ENCODE data around the gene HUNK.

HUNK gene

GRCh38 chr21:31948676-31949075 lies 75.9 kb downstream of the HUNK start:
- WGBS (ENCODE audit: insufficient coverage, insufficient read length), result no CpG with 5 or more reads among the region's 7 CpGs
- H3K4me3 ChIP-seq (ENCODE audit: low read length), result no peak overlapping the region
- H3K4me1 ChIP-seq (ENCODE audit: control insufficient read depth, insufficient read depth, low read length), result no peaks in the 10 kb centered on the region
- no peak overlapping the region for H3K27ac ChIP-seq (ENCODE audit: low read length)
- no peaks in the 10 kb centered on the region for H3K36me3 ChIP-seq (ENCODE audit: control insufficient read depth, insufficient read depth, low read length)
- DNase-seq (ENCODE audit: low read depth, low spot score), result no peak
- no peaks in the 10 kb centered on the region for H3K9me3 ChIP-seq (ENCODE audit: control insufficient read depth, insufficient read depth, low read length)
- no peaks in the 10 kb centered on the region for H3K27me3 ChIP-seq (ENCODE audit: control insufficient read depth, insufficient read depth, low read length)

GRCh38 chr21:31952828-31953227 lies 80.0 kb downstream of the HUNK start:
- Histone ChIP-seq H3K27me3 (ENCODE audit: control insufficient read depth, insufficient read depth, low read length) (no peaks in the 10 kb centered on the region), H3K36me3 (ENCODE audit: control insufficient read depth, insufficient read depth, low read length) (no peaks in the 10 kb centered on the region), H3K27ac (ENCODE audit: low read length) (no peak overlapping the region), H3K9me3 (ENCODE audit: control insufficient read depth, insufficient read depth, low read length) (no peaks in the 10 kb centered on the region), H3K4me3 (ENCODE audit: low read length) (no peak overlapping the region), H3K4me1 (ENCODE audit: control insufficient read depth, insufficient read depth, low read length) (no peaks in the 10 kb centered on the region)
- no CpG with 5 or more reads among the region's 3 CpGs for WGBS (ENCODE audit: insufficient coverage, insufficient read length)
- DNase-seq (ENCODE audit: low read depth, low spot score), result no peak

GRCh38 chr21:31957631-31958030 lies 84.8 kb downstream of the HUNK start:
- no CpG with 5 or more reads among the region's 2 CpGs for WGBS (ENCODE audit: insufficient coverage, insufficient read length)

GRCh38 chr21:31959881-31960280 lies 87.1 kb downstream of the HUNK start:
- no peaks in the 10 kb centered on the region for H3K36me3 ChIP-seq (ENCODE audit: control insufficient read depth, insufficient read depth, low read length)
- H3K4me1 ChIP-seq (ENCODE audit: control insufficient read depth, insufficient read depth, low read length), result no peaks in the 10 kb centered on the region
- H3K4me3 ChIP-seq (ENCODE audit: low read length), result no peak overlapping the region
- H3K27ac ChIP-seq (ENCODE audit: low read length), result no peak overlapping the region
- no peak for DNase-seq (ENCODE audit: low read depth, low spot score)
- WGBS (ENCODE audit: insufficient coverage, insufficient read length), result no CpG with 5 or more reads among the region's 2 CpGs
- no peaks in the 10 kb centered on the region for H3K9me3 ChIP-seq (ENCODE audit: control insufficient read depth, insufficient read depth, low read length)
- H3K27me3 ChIP-seq (ENCODE audit: control insufficient read depth, insufficient read depth, low read length), result no peaks in the 10 kb centered on the region

More at GRCh38 chr21:31957631-31958030, 84.8 kb downstream of the HUNK start:
- no peak for DNase-seq (ENCODE audit: low read depth, low spot score)
- Histone ChIP-seq H3K36me3 (ENCODE audit: control insufficient read depth, insufficient read depth, low read length) (no peaks in the 10 kb centered on the region), H3K4me1 (ENCODE audit: control insufficient read depth, insufficient read depth, low read length) (no peaks in the 10 kb centered on the region), H3K27ac (ENCODE audit: low read length) (no peak overlapping the region), H3K9me3 (ENCODE audit: control insufficient read depth, insufficient read depth, low read length) (no peaks in the 10 kb centered on the region), H3K4me3 (ENCODE audit: low read length) (no peak overlapping the region), H3K27me3 (ENCODE audit: control insufficient read depth, insufficient read depth, low read length) (no peaks in the 10 kb centered on the region)

- Histone ChIP-seq H3K36me3 (ENCODE audit: control insufficient read depth, insufficient read depth, low read length) (no peaks in the 10 kb centered on the region), H3K4me3 (ENCODE audit: low read length) (no peak overlapping the region), H3K27me3 (ENCODE audit: control insufficient read depth, insufficient read depth, low read length) (no peaks in the 10 kb centered on the region), H3K27ac (ENCODE audit: low read length) (no peak overlapping the region), H3K9me3 (ENCODE audit: control insufficient read depth, insufficient read depth, low read length) (no peaks in the 10 kb centered on the region), H3K4me1 (ENCODE audit: control insufficient read depth, insufficient read depth, low read length) (no peaks in the 10 kb centered on the region)
- no CpG with 5 or more reads among the region's 3 CpGs for WGBS (ENCODE audit: insufficient coverage, insufficient read length)
- DNase-seq (ENCODE audit: low read depth, low spot score), result no peak
These were observed 88.2 kb downstream of the HUNK start for GRCh38 chr21:31961027-31961426.

GRCh38 chr21:31961704-31962103 lies 88.9 kb downstream of the HUNK start:
- Histone ChIP-seq H3K9me3 (ENCODE audit: control insufficient read depth, insufficient read depth, low read length) (no peaks in the 10 kb centered on the region), H3K4me1 (ENCODE audit: control insufficient read depth, insufficient read depth, low read length) (no peaks in the 10 kb centered on the region), H3K27me3 (ENCODE audit: control insufficient read depth, insufficient read depth, low read length) (no peaks in the 10 kb centered on the region), H3K4me3 (ENCODE audit: low read length) (no peak overlapping the region), H3K27ac (ENCODE audit: low read length) (no peak overlapping the region), H3K36me3 (ENCODE audit: control insufficient read depth, insufficient read depth, low read length) (no peaks in the 10 kb centered on the region)
- no CpG with 5 or more reads among the region's 1 CpG for WGBS (ENCODE audit: insufficient coverage, insufficient read length)
- DNase-seq (ENCODE audit: low read depth, low spot score), result no peak

GRCh38 chr21:31964692-31965091 lies 91.9 kb downstream of the HUNK start:
- Histone ChIP-seq H3K4me3 (ENCODE audit: low read length) (no peak overlapping the region), H3K27me3 (ENCODE audit: control insufficient read depth, insufficient read depth, low read length) (no peaks in the 10 kb centered on the region), H3K36me3 (ENCODE audit: control insufficient read depth, insufficient read depth, low read length) (no peaks in the 10 kb centered on the region), H3K27ac (ENCODE audit: low read length) (no peak overlapping the region), H3K4me1 (ENCODE audit: control insufficient read depth, insufficient read depth, low read length) (no peaks in the 10 kb centered on the region), H3K9me3 (ENCODE audit: control insufficient read depth, insufficient read depth, low read length) (no peaks in the 10 kb centered on the region)
- no peak for DNase-seq (ENCODE audit: low read depth, low spot score)
- no CpG with 5 or more reads among the region's 6 CpGs for WGBS (ENCODE audit: insufficient coverage, insufficient read length)

GRCh38 chr21:31967334-31967733 lies 94.5 kb downstream of the HUNK start:
- Histone ChIP-seq H3K4me1 (ENCODE audit: control insufficient read depth, insufficient read depth, low read length) (no peaks in the 10 kb centered on the region), H3K27ac (ENCODE audit: low read length) (no peak overlapping the region), H3K36me3 (ENCODE audit: control insufficient read depth, insufficient read depth, low read length) (no peaks in the 10 kb centered on the region), H3K4me3 (ENCODE audit: low read length) (no peak overlapping the region), H3K27me3 (ENCODE audit: control insufficient read depth, insufficient read depth, low read length) (no peaks in the 10 kb centered on the region), H3K9me3 (ENCODE audit: control insufficient read depth, insufficient read depth, low read length) (no peaks in the 10 kb centered on the region)
- DNase-seq (ENCODE audit: low read depth, low spot score), result no peak
- no CpG with 5 or more reads among the region's 7 CpGs for WGBS (ENCODE audit: insufficient coverage, insufficient read length)

GRCh38 chr21:31972622-31973021 lies 99.8 kb downstream of the HUNK start:
- H3K4me3 ChIP-seq (ENCODE audit: low read length), result no peak overlapping the region
- no CpG with 5 or more reads among the region's 7 CpGs for WGBS (ENCODE audit: insufficient coverage, insufficient read length)
- H3K9me3 ChIP-seq (ENCODE audit: control insufficient read depth, insufficient read depth, low read length), result no peaks in the 10 kb centered on the region
- no peaks in the 10 kb centered on the region for H3K4me1 ChIP-seq (ENCODE audit: control insufficient read depth, insufficient read depth, low read length)
- H3K36me3 ChIP-seq (ENCODE audit: control insufficient read depth, insufficient read depth, low read length), result no peaks in the 10 kb centered on the region
- DNase-seq (ENCODE audit: low read depth, low spot score), result no peak
- H3K27ac ChIP-seq (ENCODE audit: low read length), result no peak overlapping the region
- H3K27me3 ChIP-seq (ENCODE audit: control insufficient read depth, insufficient read depth, low read length), result no peaks in the 10 kb centered on the region

- DNase-seq (ENCODE audit: low read depth, low spot score), result no peak
- no peaks in the 10 kb centered on the region for H3K36me3 ChIP-seq (ENCODE audit: control insufficient read depth, insufficient read depth, low read length)
- H3K27ac ChIP-seq (ENCODE audit: low read length), result no peak overlapping the region
- H3K27me3 ChIP-seq (ENCODE audit: control insufficient read depth, insufficient read depth, low read length), result no peaks in the 10 kb centered on the region
- H3K4me3 ChIP-seq (ENCODE audit: low read length), result no peak overlapping the region
- no peaks in the 10 kb centered on the region for H3K4me1 ChIP-seq (ENCODE audit: control insufficient read depth, insufficient read depth, low read length)
- WGBS (ENCODE audit: insufficient coverage, insufficient read length), result no CpG with 5 or more reads among the region's 6 CpGs
- H3K9me3 ChIP-seq (ENCODE audit: control insufficient read depth, insufficient read depth, low read length), result no peaks in the 10 kb centered on the region
These were observed 100.7 kb downstream of the HUNK start for GRCh38 chr21:31973402-31973944.

GRCh38 chr21:31974454-31974985 lies 101.7 kb downstream of the HUNK start:
- WGBS (ENCODE audit: insufficient coverage, insufficient read length), result no CpG with 5 or more reads among the region's 16 CpGs
- Histone ChIP-seq H3K4me1 (ENCODE audit: control insufficient read depth, insufficient read depth, low read length) (no peaks in the 10 kb centered on the region), H3K27me3 (ENCODE audit: control insufficient read depth, insufficient read depth, low read length) (no peaks in the 10 kb centered on the region), H3K4me3 (ENCODE audit: low read length) (no peak overlapping the region), H3K36me3 (ENCODE audit: control insufficient read depth, insufficient read depth, low read length) (no peaks in the 10 kb centered on the region), H3K9me3 (ENCODE audit: control insufficient read depth, insufficient read depth, low read length) (no peaks in the 10 kb centered on the region), H3K27ac (ENCODE audit: low read length) (no peak overlapping the region)
- DNase-seq (ENCODE audit: low read depth, low spot score), result no peak
